ENCODE data around the gene CRACR2B.

DNA sequence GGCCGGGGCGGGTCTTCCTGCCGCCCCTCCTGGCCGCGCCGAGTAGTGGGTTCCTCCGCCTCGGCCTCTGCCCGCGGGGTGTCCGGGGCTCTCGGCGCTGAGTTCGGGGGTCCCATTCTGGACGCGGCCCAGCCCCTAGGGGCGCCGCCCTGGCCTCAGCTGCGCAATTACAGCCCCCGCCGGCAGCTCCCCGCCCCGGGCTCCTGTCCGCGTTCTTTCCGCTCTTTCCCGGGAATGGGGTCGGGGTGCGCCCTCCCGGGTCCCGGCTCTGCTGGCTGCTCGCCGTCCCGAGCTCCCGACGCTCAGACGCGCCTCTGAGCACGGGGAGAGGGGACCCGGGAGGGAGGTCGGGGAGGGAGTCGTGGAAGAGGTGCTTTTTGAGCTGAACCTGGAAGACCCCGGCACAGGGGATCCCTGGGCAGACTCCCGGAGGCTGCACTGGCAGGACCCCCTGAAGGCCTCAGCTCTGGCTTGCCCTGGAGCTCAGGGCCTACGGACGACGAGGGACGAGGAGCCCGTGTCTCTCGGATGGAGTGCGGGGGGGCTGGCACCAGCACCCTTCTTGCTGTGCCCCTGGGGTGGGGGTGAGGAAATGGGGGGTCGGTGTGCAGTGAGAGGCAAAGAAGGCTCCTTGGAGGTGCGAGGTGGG is 15.5 kb downstream of the CRACR2B start:
- no peak for TF ChIP-seq CTCF (IDR thresholded peaks at IDR 0.05; ENCODE audit: insufficient read depth, low read length, poor library complexity, severe bottlenecking)
- TF ChIP-seq EZH2phosphoT487 (conservative IDR thresholded peaks at IDR 0.05; ENCODE audit: low read length) = no peak
